PFSK-1 (cell line): Measurements from ENCODE around the gene PUS10.

Experiments used
- POLR2AphosphoS5 ChIP-seq: IDR thresholded peaks from 2 replicates; pipeline ENCODE4 v1.6.1; 2012; ENCODE audit warnings: low read depth, mild to moderate bottlenecking, control low read depth, low read length, moderate library complexity
- REST ChIP-seq, 2 experiments: IDR thresholded peaks; 2 replicates each; pipeline versions ENCODE4 v1.6.1 to v1.8.0; 2011 to 2012; ENCODE audit warnings: low read depth in 2 of 2, low read length in 2 of 2, control low read depth in 1 of 2, inconsistent platforms in 1 of 2, mild to moderate bottlenecking in 1 of 2, moderate library complexity in 1 of 2; ENCODE audit not compliant: insufficient read depth in 1 of 2
- SIN3A ChIP-seq: IDR thresholded peaks from 2 replicates; pipeline ENCODE4 v1.6.1; 2012; ENCODE audit warnings: mild to moderate bottlenecking, low read length, moderate library complexity, borderline replicate concordance; ENCODE audit not compliant: insufficient read depth
- TAF1 ChIP-seq: IDR thresholded peaks from 2 replicates; pipeline ENCODE4 v1.6.1; 2012; ENCODE audit warnings: low read length, control low read depth, borderline replicate concordance; ENCODE audit not compliant: insufficient read depth

GRCh38 chr2:61029533-61029932 lies 11.5 kb upstream of the PUS10 start:
- no peak for TF ChIP-seq POLR2AphosphoS5
- TF ChIP-seq TAF1, result no peak
- TF ChIP-seq SIN3A, result no peak
- no peak for TF ChIP-seq REST (IDR thresholded peaks at IDR 0.05; ENCODE audit: insufficient read depth in 1 of 2, low read depth in 2 of 2, low read length in 2 of 2)
